GM19023 (cell line): ENCODE measurements around the gene COL5A1.
"Not testable (repeated sequence)": the region's sequence is repeated elsewhere in the genome, so short reads cannot be mapped to it uniquely, and the experiment has no call there.

ENCODE experiments used
- ATAC-seq: cut with Tn5 transposase; IDR thresholded peaks from one replicate; pipeline ENCODE4 v1.9.1; 2021; ENCODE audit warnings: mild to moderate bottlenecking, moderate library complexity; ENCODE audit not compliant: unreplicated experiment

COL5A1 gene

DNA sequence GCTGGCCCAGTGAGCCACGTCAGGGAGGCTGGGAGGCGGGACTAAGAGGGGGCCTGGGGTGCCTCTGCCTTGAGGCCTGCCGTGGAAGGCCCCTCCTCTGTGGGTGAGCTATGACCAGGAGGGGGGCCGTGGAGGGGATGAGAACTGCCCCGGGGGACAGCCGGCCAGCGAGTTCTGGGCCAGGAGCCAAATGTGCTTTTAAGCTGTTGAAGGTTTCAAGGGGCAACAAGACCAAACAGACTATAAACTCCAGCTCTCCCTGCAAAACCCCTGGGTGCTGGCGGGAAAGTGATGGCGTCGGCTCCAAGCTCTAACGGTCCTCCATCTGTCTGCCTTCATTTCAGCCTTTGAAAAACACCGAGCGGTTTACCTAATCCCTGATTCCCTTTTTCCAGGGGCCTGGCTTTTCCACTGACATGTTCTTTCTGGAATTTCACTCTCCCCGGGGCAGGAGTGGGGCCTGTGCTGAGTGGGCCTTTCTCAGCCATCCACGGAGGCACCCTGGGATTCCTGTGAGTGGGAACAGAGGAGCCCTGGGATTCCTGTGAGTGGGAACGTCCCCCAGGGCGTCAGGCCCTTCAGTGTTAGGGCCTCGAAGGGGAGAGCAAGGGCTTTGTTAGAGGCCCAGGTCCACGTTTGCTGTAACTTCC lies 65.6 kb downstream of the COL5A1 start:
- ATAC-seq, result no peak

DNA sequence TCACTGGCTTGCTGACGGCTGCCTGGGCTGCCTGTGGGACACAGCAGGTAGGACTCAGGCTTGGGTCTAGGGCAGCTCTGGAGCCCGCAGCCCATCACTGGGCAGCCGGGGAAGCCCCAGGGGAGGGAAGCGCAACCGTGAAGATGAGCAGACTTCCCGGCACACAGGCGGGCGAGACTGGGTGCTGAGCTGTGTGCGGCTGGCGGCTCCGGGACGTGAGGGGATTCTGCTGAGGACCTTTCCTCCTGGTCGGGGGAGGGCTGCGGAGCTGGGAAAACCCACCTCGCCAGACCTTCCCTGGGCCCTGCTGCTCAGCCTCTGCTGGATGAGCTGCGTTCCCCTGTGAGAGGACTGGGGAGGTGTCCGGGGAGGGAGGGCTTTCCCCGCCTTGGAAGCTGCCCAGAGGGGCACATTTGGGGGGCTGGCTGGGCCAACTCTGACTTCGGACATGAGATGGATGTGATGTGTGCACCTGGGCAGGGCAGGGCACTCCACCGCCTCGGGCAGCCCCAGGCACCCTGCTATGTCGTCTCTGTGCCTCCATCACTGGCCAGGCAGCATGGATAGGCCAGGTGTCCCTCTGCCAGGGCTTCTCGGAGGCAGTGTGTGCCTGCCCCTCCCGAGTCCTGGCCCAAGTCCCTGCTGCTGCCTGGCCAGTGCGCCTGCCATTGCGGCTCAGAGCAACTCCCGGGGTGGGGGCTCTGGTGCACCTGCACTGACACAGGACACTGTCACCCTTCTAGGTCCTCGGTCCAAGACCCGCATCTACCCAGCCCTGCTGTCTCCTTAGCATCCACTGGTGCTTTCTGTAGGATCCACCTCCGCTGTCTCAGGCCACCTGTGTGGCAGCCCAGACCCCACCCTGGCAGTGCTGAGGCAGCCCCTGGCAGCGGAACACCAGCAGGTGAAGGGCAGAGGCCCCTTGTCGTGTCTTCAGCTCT lies 66.4 kb downstream of the COL5A1 start:
- no peak for ATAC-seq

DNA sequence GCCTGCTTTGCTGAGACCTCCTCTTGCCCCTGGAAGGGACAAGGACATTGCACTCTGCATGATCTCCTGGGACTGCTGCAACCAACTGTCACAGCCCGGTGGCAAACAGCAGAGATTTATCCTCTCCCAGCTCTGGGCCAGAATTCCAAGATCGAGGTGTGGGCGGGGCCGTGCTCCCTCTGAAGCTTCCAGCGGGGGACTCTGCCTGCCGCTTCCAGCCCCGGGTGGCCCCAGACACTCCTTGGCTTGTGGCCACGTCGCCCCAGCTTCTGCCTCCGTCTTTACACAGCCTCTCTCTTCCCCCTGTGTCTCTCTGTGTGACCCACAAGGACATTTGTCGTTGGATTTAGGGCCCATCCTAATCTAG lies 67.1 kb downstream of the COL5A1 start:
- no peak for ATAC-seq

DNA sequence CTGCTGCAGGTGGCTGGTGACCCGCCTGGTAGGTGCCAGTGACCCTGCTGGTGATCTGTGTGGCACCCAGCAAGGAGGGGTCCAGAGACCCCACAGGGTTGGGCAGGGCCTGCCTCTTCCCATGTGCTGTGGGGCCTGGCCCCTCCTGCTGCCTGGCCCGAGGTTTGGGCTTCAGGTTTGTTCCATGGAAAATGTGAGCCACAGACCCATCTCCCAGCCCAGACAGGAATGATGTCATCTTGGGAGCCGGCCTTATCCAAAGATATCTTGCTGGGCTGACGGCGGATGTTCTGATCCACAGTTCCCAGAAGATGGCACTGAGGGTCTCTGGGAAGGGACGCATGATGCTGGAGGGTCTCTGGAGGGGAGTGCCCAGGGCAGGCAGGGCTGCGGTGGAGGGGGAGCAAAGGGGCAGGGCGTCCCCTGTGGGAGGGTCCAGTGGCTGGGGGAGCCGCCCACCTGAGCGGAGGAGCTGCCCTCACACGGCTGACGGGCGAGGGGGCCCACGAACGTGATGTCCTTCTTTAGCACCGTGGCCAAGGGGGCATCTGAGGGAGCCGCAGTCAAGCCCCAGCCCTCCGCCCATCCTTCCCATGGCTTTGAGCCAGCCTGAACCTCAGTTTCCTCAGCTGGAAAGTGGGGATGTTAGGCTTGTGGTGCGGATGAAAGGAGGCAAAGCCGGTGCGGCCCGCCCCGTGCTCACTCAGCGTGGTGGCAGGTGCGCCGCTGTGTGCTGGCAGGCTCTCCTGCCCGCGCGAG lies 68.1 kb downstream of the COL5A1 start:
- no peak for ATAC-seq

DNA sequence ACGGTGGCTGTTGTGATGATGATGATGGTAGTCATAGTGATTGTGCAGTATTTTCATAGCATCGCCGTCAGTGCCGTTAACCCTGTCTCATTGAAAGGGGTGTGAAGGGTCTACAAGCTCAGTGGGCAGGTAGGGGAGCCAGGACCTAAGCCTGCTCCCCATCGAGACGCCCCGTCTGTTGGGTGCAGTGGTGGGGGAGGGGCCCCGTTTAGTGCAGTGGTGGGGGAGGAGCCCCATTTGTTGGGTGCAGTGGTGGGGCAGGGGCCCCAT lies 68.6 kb downstream of the COL5A1 start:
- no peak for ATAC-seq

DNA sequence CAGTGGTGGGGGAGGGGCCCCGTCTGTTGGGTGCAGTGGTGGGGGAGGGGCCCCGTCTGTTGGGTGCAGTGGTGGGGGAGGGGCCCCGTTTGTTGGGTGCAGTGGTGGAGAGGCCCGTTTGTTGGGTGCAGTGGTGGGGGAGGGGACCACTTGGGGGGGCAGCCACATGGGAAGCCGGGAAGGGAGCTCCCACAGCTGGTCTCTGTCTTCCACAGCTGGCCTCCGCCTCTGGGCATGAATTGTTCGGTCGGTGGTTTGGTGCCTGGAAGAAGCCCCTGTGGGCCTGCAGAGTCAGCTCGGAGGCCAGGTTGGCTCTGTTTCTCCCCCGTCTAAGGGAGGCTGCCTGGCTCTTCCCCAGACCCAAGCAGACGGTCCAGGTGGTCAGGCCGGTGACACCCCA lies 69.3 kb downstream of the COL5A1 start:
- ATAC-seq, result no peak

DNA sequence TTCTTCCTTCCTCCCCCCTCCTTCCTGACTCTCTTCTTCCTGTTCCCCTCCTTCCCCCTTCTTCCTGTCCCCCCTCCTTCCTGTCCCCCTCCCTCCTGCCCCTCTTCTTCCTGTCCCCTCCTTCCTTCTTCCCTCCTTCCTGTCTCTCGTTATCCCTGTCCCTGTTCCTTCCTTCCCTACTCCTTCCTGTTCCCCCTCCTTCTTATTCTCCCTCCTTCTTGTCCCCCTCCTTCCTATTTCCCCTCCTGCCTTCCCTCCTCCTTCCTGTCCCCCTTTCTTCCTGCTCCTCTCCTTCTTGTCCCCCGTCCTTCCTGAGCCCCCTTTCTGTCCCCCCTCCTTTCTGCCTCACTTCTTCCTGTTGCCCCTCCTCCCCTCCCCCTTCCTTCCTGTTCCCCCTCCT lies 70.6 kb downstream of the COL5A1 start:
- ATAC-seq, result no peak

DNA sequence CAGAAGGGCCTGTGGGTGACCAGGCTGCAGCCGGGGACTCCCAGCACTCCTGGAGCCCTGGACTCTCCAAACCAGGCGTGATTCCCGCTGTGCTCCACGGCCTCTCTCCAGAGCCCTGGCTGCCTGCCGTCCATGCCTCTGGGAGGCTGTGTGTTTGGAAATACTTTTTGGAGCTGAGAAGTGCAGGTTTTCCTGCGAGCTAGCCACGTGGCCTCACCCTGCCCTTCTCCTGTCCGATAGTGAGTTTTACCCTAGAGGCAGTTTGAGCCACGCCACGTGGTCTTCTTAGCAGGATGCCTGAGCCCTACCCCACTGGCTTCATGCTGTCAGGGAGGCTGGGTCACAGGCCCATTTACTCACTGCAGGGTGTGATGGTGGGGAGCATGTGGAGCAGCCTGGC lies 71.3 kb downstream of the COL5A1 start:
- ATAC-seq, result no peak

DNA sequence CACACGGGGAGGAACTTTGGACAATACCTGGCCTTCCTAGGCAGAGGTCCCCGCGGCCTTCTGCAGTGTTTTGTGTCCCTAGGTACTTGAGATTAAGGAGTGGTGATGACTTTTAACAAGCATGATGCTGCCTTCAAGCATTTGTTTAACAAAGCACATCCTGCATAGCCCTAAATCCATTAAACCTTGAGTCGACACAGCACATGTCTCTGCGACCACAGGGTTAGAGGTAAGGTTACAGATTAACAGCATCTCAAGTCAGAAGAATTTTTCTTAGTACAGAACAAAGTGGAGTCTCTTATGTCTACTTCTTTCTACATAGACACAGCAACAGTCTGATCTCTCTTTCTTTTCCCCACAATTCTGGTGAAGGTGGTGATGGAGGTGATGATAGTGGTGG lies 73.9 kb downstream of the COL5A1 start:
- ATAC-seq, result not testable (repeated sequence)

DNA sequence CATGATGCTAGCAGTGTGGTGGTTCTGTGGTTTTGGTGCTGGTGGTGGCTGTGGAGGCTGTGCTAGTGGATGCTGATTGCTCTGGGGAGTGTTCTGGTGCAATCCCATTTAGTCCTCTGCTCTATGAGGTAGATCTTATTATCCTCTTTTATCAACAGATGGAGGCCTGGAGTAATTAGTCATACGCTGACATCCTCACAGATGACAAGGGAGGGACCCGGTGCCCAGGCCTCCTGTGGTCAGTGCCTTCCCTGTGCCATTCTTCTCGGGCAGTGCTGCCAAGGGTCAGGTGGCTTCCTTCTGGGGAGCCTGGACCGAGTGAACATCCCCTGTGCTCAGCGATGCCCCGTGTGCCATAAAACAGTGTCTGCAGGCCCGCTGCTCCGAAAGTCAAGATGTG lies 74.5 kb downstream of the COL5A1 start:
- no peak for ATAC-seq

DNA sequence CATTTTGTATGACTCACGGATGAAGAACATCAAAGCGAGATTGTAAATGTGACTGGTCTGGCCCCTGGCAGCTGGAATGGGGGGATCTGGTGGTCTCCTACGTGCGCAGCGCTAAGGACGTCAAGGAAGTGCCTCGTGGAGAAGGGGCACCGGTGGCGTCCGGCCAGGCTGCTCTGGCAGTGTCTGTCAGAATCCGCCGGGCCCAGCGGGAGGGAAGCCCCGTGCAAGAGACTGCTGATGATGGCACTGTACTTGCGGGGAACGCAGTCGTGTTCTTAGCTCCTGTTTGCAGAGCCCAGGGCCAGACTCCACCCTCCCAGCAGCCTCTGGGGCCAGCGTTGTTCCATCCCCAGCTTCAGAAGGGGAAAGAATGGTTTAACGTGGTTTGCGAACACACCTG lies 75.5 kb downstream of the COL5A1 start:
- no peak for ATAC-seq

DNA sequence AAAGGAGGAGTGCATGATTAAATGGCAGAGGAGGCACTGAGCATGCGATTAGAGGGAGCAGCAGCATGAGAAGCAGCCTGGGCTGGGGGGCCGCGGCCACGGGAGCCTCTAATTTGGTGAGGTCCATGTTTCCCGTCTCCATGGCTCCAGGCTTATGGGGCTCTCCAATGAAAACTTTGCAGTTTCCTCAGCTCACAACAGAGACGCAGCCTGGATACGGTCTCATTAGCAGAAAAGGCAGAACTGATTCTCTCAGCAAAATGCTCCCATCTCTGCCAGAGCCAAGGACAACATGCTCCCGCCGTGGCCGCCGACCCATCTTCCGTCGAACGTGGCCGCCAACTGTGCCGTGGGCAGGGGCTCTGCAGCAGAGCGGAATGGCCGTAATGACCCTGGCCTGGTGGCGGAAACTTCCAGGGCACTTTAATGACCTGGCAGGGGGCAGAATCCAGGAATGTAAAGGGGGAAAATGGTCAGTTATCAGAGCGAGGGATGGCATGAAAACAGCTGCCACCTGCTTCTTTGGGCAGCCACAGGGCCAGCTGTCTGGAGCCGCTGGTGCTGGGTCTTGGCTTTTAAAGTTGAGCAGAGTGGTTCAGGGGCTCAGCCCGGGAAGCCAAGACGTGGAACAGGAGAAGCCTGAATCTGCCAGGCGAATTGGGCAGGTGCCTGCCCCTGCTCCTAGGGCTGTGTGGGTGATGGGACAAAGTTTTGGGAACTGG lies 76.5 kb downstream of the COL5A1 start:
- no peak for ATAC-seq

DNA sequence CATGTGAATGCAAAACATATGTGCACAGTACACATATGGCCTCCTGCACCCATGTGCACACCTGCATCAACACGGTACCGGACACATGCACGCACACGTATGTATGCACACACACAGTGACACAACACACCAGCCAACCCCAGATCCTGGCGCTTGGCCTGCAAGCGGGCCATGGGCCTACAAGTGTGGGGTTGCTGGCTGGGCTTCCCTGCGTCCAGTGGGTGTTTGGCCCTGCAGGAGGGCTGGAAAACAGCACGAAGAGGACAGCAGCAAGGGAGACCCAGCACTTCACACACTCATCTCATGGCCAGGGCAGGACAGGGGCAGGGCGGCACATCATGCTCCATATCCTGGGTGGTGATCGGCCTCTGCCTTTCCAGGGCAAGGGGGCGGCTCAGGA lies 77.7 kb downstream of the COL5A1 start:
- no peak for ATAC-seq

DNA sequence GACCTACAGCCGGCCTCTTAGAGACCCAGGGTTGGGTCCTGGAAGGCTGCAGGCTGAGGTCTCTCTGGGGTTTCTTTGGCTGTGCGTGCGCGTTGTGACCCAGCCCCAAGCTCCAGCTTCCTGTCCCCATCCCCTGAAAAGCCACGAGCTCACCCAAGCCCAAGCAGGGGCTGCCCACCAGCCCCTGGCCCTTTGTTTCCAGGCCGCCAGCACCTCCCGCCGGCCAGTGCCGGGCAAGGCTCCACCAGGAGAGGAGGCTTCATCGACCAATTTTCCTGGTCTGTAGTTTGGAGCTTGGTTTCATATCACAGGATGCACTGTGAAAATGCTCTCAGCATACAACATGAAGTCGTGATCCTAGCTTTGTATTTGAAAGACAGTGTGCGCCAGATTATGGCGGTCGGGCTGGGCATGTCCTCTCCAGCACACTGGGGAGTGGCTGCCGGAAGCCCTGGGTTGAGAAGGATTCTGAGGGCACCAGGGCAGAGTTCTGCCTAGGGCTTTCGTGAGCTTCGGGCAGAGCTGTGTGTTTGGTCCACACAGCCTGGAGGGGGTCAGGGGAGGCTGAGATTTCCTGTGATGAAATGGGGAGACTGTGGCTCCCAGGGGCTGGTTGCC lies 78.6 kb downstream of the COL5A1 start:
- no peak for ATAC-seq

DNA sequence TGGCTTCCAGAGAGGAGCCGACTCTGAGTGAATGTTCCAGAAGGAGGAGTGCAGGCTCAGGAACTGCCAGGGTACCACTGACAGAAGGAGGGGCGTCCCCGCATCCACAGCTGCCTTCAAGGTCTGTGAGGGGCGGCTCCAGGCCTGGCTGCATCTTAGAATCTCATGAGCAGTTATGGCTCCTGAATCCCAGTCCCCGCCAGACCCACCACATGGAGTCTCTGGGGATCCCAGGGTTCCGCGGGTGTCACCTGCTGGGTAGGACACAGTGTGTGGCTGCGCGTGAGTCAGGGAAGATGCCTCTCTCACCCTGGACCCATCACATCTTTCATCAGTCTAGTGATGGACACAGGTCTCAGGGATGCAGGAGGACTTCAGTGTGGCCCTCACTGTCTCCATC lies 79.2 kb downstream of the COL5A1 start:
- ATAC-seq, result no peak

DNA sequence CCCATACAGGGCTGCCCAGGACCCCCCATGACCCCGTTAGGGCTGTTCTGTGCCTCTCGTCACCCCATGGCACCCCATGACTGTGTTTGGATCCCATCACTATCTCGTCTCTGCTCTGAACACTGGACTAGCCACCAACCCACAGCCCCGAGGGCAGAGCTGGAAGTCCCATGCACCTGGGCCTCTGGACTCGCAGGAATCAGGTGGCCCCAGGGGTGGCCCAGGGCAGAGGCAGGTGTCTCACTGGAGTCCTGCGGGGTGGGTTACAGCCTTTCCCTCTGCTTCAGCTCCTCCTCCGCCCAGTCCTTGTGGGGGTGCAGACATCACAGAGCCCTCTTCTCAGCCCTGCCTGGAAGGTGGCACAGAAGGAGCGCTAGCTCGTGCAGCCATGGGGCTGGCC lies 79.7 kb downstream of the COL5A1 start:
- no peak for ATAC-seq

DNA sequence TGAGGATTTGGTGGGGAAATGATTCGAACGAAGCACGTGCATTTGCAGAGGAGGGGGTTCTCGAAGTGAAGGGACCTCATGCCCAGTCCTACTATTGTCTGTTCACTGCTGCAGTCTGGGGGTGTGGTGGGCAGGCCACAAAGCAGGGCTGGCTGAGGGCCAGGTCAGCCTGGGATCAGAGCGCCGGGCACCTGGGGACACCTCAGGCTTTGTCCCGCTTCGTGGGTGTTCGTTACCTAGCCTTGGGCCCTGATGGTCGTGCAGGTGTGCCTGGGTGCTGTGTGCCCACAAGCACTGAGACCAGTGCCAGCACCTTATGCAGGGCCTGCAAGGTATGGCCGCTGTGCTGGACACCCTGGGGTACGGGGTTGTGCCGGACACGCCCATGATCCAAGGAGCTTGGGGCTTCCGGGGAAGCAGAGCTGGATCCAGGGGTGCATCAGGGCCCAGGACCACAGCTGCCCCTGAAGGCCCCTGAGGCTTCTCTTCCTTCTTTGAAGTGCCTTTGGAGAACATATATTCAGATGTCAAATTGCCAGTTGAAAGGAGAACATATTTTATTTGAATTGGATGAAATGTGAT lies 80.6 kb downstream of the COL5A1 start:
- ATAC-seq, result no peak

DNA sequence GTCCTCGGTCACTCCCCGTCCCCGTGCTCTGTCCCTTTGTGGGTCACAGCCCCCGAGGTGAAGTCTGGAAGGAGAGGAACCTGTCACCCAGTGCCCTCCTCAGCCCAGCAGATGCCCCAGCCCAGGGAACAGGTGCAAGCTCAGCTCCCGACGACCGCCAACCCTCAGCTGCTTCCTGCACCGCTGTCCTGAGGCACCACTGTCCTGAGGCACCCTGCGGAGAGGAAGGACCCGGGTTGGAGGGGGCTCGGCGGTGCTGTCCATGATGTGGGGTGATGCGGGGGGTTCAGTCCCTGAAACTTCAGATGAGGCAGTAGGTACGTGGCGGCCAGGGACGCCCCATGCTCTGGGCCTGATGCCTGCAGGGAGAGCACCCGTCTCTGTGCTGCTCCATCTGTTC lies 81.4 kb downstream of the COL5A1 start:
- ATAC-seq, result no peak

DNA sequence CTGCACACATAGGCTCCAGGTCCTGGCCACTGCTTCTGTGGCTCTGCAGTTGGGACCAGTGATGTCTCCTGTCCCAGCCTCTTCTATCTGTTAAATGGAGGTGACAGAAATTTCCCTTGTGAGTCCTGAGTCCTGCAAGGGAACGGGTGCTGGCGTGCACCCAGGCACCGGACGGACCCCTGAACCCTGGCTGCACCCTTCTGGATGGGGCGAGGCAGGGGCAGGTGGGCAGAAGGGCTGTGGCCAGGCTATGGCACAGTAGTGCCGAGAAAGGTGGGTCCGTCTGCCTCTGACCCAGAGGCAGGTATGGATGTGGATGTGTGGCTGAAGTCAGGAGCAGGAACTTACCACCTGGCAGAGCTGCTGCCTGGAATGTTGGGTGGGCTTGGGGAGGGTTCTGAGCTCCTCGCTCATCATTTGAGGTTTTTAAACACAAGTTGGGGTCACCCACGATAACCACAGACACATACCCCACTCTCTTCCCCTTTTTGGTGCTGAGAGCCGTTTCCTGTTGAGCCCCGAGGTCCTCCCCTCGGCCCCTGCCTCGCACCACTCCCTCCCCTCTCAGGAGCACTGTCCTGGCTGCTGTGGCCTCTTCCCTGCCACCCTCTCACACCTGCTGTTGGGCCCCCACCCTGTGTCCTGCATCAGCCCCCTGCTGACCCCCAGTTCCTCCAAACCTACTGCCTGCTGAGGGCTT lies 82.0 kb downstream of the COL5A1 start:
- no peak for ATAC-seq
